Activated CD8-positive, alpha-beta T cell treated with anti-CD3 and anti-CD28 coated beads for 36 hours (primary cell): Measurements from ENCODE around the gene PTPN14. TPM values are rescaled to one million over a fixed set of nuclear protein-coding genes. Genes with fewer than 3 reads are reported as not detected.

Experiments used
- ATAC-seq: fragments of 200-7000 bp; cut with Tn5 transposase; one replicate; pipeline ENCODE4 v1.10.0; 2021; ENCODE audit warnings: mild to moderate bottlenecking, moderate library complexity
- CTCF ChIA-PET: fragments of 350-600 bp; sonication (Branson Sonifier 250); formaldehyde crosslinking; loops from one replicate; lab custom pipeline; 2021; ENCODE audit warnings: antibody characterized with exemption; lab: Charles Lee
- POLR2A ChIA-PET: fragments of 350-600 bp; sonication (Branson Sonifier 250); formaldehyde crosslinking; loops from one replicate; lab custom pipeline; 2021; ENCODE audit warnings: antibody characterized with exemption; lab: Charles Lee
- DNase-seq: peaks from one replicate; pipeline ENCODE4 v3.0.0-alpha.2; 2020
- H3K27ac Mint-ChIP-seq: one replicate; pipeline ENCODE4 v1.8.0; 2021; ENCODE audit warnings: mild to moderate bottlenecking, mixed read lengths
- H3K27me3 Mint-ChIP-seq: one replicate; pipeline ENCODE4 v1.8.0; 2021; ENCODE audit warnings: mixed read lengths
- H3K36me3 Mint-ChIP-seq: one replicate; pipeline ENCODE4 v1.8.0; 2021; ENCODE audit warnings: low read depth, mixed read lengths
- H3K4me1 Mint-ChIP-seq: one replicate; pipeline ENCODE4 v1.8.0; 2021; ENCODE audit warnings: low read depth, mixed read lengths
- H3K4me3 Mint-ChIP-seq: one replicate; pipeline ENCODE4 v1.8.0; 2021; ENCODE audit warnings: mild to moderate bottlenecking, moderate library complexity, mixed read lengths
- H3K9me3 Mint-ChIP-seq: one replicate; pipeline ENCODE4 v1.8.0; 2021; ENCODE audit warnings: mixed read lengths
- intact Hi-C: fragments of 100-400 bp; cut with micrococcal nuclease; formaldehyde crosslinking; loops from one replicate; pipeline ENCODE4 v1.10.0; 2022
- total RNA-seq, 2 experiments: library from RNA; stranded (reverse); gene quantifications; one replicate each; pipeline ENCODE4 v1.2.3, GENCODE V29; 2021
- TF ChIP-seq, protein P1 (sequence below): fragments of 200-600 bp; IDR thresholded peaks from one replicate; pipeline ENCODE4 v1.8.0; 2022; ENCODE audit warnings: antibody characterized with exemption, mild to moderate bottlenecking

Gene PTPN14
- total RNA-seq, 2 experiments from 2014 or later, result 0.27 to 0.34 TPM

DNA sequence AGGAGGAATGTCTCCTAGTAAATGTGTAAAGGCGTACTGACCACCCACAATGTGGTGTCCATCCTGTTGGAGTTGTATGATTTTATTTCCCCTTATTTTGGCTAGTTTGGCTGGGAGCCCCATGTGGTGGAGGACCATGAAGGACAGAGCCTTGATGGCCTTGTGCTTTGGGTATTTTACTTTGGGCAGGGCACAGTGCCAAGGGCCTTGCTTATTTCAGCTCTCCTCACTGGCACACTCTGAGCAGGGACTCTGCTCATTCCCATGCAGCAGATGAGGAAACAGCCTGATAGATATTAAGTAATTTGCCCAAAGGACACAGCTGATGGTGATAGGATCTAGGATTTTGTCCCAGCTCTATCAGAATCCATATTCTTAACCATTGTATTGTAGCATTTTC, 220.2 kb downstream of the PTPN14 start:
- CTCF ChIA-PET, result interaction anchor here (0.6 to 14.6 kb wide), 50 partner anchors 10 to 1207 kb away, joined by 3 to 505 read pairs (median 6); partner anchors contain the start of gene SMYD2

GRCh38 chr1:214330715-214331114, 220.7 kb downstream of the PTPN14 start:
- Mint-ChIP-seq H3K4me3 (no peak overlapping the region), H3K4me1 (peaks cover 2% of the 10 kb centered on the region), H3K27me3 (no peaks in the 10 kb centered on the region), H3K36me3 (peaks cover 14% of the 10 kb centered on the region), H3K9me3 (no peaks in the 10 kb centered on the region), H3K27ac (no peak overlapping the region)
- TF ChIP-seq, protein P1, sequence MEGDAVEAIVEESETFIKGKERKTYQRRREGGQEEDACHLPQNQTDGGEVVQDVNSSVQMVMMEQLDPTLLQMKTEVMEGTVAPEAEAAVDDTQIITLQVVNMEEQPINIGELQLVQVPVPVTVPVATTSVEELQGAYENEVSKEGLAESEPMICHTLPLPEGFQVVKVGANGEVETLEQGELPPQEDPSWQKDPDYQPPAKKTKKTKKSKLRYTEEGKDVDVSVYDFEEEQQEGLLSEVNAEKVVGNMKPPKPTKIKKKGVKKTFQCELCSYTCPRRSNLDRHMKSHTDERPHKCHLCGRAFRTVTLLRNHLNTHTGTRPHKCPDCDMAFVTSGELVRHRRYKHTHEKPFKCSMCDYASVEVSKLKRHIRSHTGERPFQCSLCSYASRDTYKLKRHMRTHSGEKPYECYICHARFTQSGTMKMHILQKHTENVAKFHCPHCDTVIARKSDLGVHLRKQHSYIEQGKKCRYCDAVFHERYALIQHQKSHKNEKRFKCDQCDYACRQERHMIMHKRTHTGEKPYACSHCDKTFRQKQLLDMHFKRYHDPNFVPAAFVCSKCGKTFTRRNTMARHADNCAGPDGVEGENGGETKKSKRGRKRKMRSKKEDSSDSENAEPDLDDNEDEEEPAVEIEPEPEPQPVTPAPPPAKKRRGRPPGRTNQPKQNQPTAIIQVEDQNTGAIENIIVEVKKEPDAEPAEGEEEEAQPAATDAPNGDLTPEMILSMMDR, result no peak
- ChIA-PET CTCF (interaction anchor here (0.9 to 14.6 kb wide), 26 partner anchors 10 to 1207 kb away, joined by 3 to 505 read pairs (median 8); no protein-coding TSS in a partner anchor), POLR2A (no interaction called here)
- intact Hi-C loops, result no loop called here
- DNase-seq (no peak), ATAC-seq (no peak)

More for the DNA sequence above, 220.2 kb downstream of the PTPN14 start:
- no peak for DNase-seq
- Mint-ChIP-seq H3K36me3 (peaks cover 14% of the 10 kb centered on the region), H3K27me3 (no peaks in the 10 kb centered on the region), H3K27ac (no peak overlapping the region), H3K9me3 (no peaks in the 10 kb centered on the region), H3K4me1 (peaks cover 2% of the 10 kb centered on the region), H3K4me3 (no peak overlapping the region)
- TF ChIP-seq, protein P1, result no peak
- no peak for ATAC-seq
- POLR2A ChIA-PET, result no interaction called here
- intact Hi-C loops, result no loop called here

DNA sequence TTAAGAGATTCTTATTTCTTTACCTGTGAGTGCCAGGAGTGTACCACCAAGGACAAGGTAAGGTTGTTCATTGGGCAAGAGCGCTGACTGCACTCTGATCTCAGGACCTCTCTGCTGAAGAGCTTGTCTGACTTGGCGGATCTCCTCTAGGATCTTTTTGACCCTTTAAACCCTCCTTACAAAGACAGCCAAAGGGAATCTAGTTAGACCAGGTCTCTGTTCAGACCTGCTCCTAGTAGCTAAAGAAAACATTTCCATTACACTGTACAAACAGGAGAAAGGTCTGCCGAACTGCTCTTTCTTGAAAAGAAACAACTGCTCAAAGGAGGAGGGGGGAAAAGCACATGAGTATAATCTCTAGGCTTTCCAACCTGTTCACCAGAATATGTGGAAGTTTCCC, 221.2 kb downstream of the PTPN14 start:
- CTCF ChIA-PET, result interaction anchor here (0.6 to 14.6 kb wide), 21 partner anchors 11 to 1544 kb away, joined by 3 to 505 read pairs (median 11); no protein-coding TSS in a partner anchor
- peaks cover 2% of the 10 kb centered on the region for H3K4me1 Mint-ChIP-seq

GRCh38 chr1:214329470-214330220, 221.8 kb downstream of the PTPN14 start:
- DNase-seq (no peak), ATAC-seq (no peak)
- Mint-ChIP-seq H3K27ac (no peak overlapping the region), H3K27me3 (no peaks in the 10 kb centered on the region), H3K4me3 (no peak overlapping the region), H3K36me3 (peaks cover 12% of the 10 kb centered on the region), H3K4me1 (peaks cover 2% of the 10 kb centered on the region), H3K9me3 (no peaks in the 10 kb centered on the region)
- POLR2A ChIA-PET, result no interaction called here
- intact Hi-C loops, result loop anchor here (5.0 kb wide), 1 partner anchor 117 kb away; no protein-coding TSS in a partner anchor
- TF ChIP-seq, protein P1, result no peak
- CTCF ChIA-PET, result interaction anchor here (0.5 to 14.6 kb wide), 35 partner anchors 10 to 1544 kb away, joined by 3 to 505 read pairs (median 5); no protein-coding TSS in a partner anchor

More for the DNA sequence above, 221.2 kb downstream of the PTPN14 start:
- intact Hi-C loops, result no loop called here
- H3K27me3 Mint-ChIP-seq, result no peaks in the 10 kb centered on the region
- no peak for DNase-seq
- H3K4me3 Mint-ChIP-seq, result no peak overlapping the region
- no peak for ATAC-seq
- H3K9me3 Mint-ChIP-seq, result no peaks in the 10 kb centered on the region
- peaks cover 15% of the 10 kb centered on the region for H3K36me3 Mint-ChIP-seq
- no peak overlapping the region for H3K27ac Mint-ChIP-seq
- POLR2A ChIA-PET, result no interaction called here
- TF ChIP-seq, protein P1, result no peak
